Measurements from ENCODE around the gene CCDC30. TPM values are rescaled to one million over a fixed set of nuclear protein-coding genes. Genes with fewer than 3 reads are reported as not detected.
A peak's percentile ranks its signal among the peaks of the same experiment; 100 is the strongest.

CCDC30 gene
- total and polyA plus RNA-seq, 10 of the 15 experiments (the other 5 are each of a cell fraction or from before 2014, with no cell fraction given) = 0.46 to 1.8 (median 1.0) TPM

DNA sequence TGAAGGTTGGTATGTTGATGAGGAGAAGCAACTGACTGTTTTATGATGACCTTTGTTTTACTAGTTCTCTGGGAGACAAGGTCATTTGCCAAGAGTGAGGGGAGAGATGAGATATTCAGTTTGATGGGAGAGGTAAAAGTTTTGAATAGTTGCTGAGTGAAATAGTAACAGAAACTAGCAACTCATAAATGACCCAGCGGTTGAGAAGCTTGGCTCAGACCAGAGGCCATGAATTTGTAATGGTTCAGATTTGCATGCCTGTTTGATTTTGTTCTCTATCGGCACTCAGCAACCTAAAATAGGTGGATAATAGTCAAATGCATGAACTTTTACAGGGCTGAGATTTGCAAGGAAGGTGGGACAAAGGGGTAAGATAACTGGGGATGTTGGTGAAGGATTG, 6.6 kb downstream of the CCDC30 start (continued):
- TF ChIP-seq, protein P1, sequence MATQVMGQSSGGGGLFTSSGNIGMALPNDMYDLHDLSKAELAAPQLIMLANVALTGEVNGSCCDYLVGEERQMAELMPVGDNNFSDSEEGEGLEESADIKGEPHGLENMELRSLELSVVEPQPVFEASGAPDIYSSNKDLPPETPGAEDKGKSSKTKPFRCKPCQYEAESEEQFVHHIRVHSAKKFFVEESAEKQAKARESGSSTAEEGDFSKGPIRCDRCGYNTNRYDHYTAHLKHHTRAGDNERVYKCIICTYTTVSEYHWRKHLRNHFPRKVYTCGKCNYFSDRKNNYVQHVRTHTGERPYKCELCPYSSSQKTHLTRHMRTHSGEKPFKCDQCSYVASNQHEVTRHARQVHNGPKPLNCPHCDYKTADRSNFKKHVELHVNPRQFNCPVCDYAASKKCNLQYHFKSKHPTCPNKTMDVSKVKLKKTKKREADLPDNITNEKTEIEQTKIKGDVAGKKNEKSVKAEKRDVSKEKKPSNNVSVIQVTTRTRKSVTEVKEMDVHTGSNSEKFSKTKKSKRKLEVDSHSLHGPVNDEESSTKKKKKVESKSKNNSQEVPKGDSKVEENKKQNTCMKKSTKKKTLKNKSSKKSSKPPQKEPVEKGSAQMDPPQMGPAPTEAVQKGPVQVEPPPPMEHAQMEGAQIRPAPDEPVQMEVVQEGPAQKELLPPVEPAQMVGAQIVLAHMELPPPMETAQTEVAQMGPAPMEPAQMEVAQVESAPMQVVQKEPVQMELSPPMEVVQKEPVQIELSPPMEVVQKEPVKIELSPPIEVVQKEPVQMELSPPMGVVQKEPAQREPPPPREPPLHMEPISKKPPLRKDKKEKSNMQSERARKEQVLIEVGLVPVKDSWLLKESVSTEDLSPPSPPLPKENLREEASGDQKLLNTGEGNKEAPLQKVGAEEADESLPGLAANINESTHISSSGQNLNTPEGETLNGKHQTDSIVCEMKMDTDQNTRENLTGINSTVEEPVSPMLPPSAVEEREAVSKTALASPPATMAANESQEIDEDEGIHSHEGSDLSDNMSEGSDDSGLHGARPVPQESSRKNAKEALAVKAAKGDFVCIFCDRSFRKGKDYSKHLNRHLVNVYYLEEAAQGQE (IDR thresholded peaks at IDR 0.05; ENCODE audit: low read depth, low read length) = no peak
- peak; percentile 14; the same call in 1 of the 2 replicates for TF ChIP-seq BCL11A (IDR thresholded peaks at IDR 0.05; ENCODE audit: low read depth, low read length)
- no peak for TF ChIP-seq FOXK2 (IDR thresholded peaks at IDR 0.05)
- TF ChIP-seq SMAD1 (IDR thresholded peaks at IDR 0.05; ENCODE audit: low read depth, partially characterized antibody) = no peak
- TF ChIP-seq, protein P2, sequence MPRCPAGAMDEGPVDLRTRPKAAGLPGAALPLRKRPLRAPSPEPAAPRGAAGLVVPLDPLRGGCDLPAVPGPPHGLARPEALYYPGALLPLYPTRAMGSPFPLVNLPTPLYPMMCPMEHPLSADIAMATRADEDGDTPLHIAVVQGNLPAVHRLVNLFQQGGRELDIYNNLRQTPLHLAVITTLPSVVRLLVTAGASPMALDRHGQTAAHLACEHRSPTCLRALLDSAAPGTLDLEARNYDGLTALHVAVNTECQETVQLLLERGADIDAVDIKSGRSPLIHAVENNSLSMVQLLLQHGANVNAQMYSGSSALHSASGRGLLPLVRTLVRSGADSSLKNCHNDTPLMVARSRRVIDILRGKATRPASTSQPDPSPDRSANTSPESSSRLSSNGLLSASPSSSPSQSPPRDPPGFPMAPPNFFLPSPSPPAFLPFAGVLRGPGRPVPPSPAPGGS (IDR thresholded peaks at IDR 0.05; ENCODE audit: borderline replicate concordance, insufficient read depth, low read depth, low read length, poor library complexity, severe bottlenecking) = no peak

DNA sequence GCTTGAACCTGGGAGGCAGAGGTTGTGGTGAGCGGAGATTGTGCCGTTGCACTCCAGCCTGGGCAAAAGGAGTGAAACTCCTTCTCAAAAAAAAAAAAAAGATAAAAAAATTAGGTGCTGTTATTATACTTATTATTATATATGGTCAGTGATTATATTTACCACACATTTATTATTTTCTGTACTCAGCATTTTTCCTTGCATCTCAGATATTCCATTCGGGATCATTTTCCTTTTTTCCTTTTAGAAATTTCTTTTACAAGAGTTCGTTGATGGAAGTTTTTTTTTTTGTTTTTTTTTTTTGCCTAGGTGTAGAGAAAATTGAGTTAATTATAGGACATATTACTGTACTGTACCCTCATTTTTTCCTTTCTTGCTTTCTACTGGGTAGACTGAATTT, 13.5 kb downstream of the CCDC30 start:
- intact Hi-C loops (cut with micrococcal nuclease; ENCODE audit: unreplicated experiment) = no loop called here
- TF ChIP-seq, protein P3, sequence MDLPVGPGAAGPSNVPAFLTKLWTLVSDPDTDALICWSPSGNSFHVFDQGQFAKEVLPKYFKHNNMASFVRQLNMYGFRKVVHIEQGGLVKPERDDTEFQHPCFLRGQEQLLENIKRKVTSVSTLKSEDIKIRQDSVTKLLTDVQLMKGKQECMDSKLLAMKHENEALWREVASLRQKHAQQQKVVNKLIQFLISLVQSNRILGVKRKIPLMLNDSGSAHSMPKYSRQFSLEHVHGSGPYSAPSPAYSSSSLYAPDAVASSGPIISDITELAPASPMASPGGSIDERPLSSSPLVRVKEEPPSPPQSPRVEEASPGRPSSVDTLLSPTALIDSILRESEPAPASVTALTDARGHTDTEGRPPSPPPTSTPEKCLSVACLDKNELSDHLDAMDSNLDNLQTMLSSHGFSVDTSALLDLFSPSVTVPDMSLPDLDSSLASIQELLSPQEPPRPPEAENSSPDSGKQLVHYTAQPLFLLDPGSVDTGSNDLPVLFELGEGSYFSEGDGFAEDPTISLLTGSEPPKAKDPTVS (IDR thresholded peaks at IDR 0.05; ENCODE audit: low read depth, low read length) = no peak
- TF ChIP-seq NR2C2 (IDR thresholded peaks at IDR 0.05; ENCODE audit: borderline replicate concordance, control insufficient read depth, insufficient read length, low read depth) = no peak
- TF ChIP-seq SMC3 (IDR thresholded peaks at IDR 0.05; ENCODE audit: borderline replicate concordance, low read length) = no peak
- no peak for TF ChIP-seq BCL11A (IDR thresholded peaks at IDR 0.05; ENCODE audit: low read depth, low read length)
- TF ChIP-seq MXI1 (IDR thresholded peaks at IDR 0.05; ENCODE audit: low read depth, low read length) = no peak
- no peak for TF ChIP-seq ZSCAN29 (IDR thresholded peaks at IDR 0.05)
- TF ChIP-seq, protein P4, sequence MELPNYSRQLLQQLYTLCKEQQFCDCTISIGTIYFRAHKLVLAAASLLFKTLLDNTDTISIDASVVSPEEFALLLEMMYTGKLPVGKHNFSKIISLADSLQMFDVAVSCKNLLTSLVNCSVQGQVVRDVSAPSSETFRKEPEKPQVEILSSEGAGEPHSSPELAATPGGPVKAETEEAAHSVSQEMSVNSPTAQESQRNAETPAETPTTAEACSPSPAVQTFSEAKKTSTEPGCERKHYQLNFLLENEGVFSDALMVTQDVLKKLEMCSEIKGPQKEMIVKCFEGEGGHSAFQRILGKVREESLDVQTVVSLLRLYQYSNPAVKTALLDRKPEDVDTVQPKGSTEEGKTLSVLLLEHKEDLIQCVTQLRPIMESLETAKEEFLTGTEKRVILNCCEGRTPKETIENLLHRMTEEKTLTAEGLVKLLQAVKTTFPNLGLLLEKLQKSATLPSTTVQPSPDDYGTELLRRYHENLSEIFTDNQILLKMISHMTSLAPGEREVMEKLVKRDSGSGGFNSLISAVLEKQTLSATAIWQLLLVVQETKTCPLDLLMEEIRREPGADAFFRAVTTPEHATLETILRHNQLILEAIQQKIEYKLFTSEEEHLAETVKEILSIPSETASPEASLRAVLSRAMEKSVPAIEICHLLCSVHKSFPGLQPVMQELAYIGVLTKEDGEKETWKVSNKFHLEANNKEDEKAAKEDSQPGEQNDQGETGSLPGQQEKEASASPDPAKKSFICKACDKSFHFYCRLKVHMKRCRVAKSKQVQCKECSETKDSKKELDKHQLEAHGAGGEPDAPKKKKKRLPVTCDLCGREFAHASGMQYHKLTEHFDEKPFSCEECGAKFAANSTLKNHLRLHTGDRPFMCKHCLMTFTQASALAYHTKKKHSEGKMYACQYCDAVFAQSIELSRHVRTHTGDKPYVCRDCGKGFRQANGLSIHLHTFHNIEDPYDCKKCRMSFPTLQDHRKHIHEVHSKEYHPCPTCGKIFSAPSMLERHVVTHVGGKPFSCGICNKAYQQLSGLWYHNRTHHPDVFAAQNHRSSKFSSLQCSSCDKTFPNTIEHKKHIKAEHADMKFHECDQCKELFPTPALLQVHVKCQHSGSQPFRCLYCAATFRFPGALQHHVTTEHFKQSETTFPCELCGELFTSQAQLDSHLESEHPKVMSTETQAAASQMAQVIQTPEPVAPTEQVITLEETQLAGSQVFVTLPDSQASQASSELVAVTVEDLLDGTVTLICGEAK (IDR thresholded peaks at IDR 0.05; ENCODE audit: borderline replicate concordance) = no peak
- no peak for TF ChIP-seq ESRRA (IDR thresholded peaks at IDR 0.05; ENCODE audit: low read length)

More for the DNA sequence above, 13.5 kb downstream of the CCDC30 start:
- ATAC-seq = no peak
- DNase-seq (ENCODE audit: low read depth, low spot score) = no peak
- BruUV-seq (replicated peaks) = no TSS peak
- no peaks in the 10 kb centered on the region for H4K20me1 ChIP-seq (ENCODE audit: control insufficient read depth, insufficient read depth)
- ChIA-PET CTCF (no interaction called here), POLR2A (no interaction called here), RAD21 (ENCODE audit: unreplicated experiment) (no interaction called here), SMC1A (ENCODE audit: uncharacterized antibody, unreplicated experiment) (no interaction called here)
- FAIRE-seq = no peak
- no peak overlapping the region for H3K27ac ChIP-seq (ENCODE audit: control insufficient read depth, insufficient read depth)
- no peak overlapping the region for H2AFZ ChIP-seq (ENCODE audit: control insufficient read depth, low read depth, low read length)
- no peak overlapping the region for H3K4me3 ChIP-seq
- H3K4me2 ChIP-seq (ENCODE audit: control insufficient read depth, insufficient read depth) = no peak overlapping the region
- no peaks in the 10 kb centered on the region for H3K9me3 ChIP-seq (replicated peaks; ENCODE audit: control insufficient read depth, insufficient read depth, low read length)
- H3K79me2 ChIP-seq (ENCODE audit: control insufficient read depth, insufficient read depth, low read length) = no peaks in the 10 kb centered on the region
- no peaks in the 10 kb centered on the region for H3K4me1 ChIP-seq (ENCODE audit: control insufficient read depth, insufficient read depth, low read length)
- no peaks in the 10 kb centered on the region for H3K36me3 ChIP-seq (ENCODE audit: control insufficient read depth in 2 of 2, insufficient read depth in 2 of 2, low read length in 1 of 2)
- WGBS (ENCODE audit: insufficient coverage, insufficient replicate concordance, low lambda C conversion rate, missing lambda C conversion rate) = 59% methylated on average over 4 of the region's 4 CpGs
- H3K9ac ChIP-seq (ENCODE audit: control insufficient read depth, insufficient read depth, low read length) = no peak overlapping the region
- in situ Hi-C loops (cut with MboI) = no loop called here
- H3K27me3 ChIP-seq (replicated peaks in 1 of 2; ENCODE audit: control insufficient read depth in 2 of 2, insufficient read depth in 2 of 2, low read length in 1 of 2) = no peaks in the 10 kb centered on the region

Measured in GM12878 (cell line).